ENCODE results near the gene OLA1.
"Not testable (repeated sequence)": the region's sequence is repeated elsewhere in the genome, so short reads cannot be mapped to it uniquely, and the experiment has no call there.

OLA1 gene

DNA sequence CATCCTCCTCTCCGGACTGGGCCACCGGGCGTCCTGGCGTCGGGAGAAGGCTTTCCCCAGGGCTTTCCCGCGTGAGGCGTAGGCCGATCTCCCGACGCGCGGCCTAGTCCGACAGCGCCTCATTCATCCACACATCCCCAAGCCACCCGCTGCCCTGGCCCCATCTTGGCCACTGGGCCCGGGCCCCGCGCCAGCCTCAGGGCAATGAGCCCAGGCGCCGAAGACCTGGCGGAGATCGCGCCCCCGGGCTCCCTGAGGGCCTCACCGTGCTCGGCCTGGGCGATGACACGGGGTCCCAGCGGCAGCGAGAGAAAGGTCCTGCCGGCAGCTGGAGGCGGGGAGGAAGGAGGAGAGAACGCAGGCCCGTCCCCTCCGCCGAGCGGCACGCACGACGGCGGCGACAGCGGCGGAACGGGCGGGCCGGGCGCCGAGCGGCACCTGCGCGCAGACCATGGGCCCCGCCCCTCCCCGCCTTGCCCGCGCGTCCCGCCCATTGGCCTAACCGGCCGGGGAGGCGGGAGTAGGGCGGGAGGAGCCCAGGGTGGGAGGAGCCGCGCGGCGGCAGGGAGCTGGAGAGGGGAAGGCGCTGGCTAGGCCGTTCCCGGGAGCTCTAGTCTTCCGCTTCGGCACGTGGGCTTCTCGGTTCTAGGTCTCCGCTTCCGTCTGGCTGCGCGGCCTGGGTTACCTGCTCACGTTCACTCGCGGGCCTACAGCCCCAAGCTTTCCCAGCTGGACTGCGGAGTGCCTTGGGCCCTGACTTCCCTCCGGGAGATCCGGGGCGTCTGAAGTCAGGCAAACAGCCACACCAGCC lies at the start of gene OLA1:
Gene OLA1 (minus strand): TSS at position 346 of the 811 bp plus-strand sequence. CDS start 1,717 bp downstream, outside the sequence.
- DNase-seq (ENCODE audit: low spot score): peak; percentile 98
- FAIRE-seq: peak; percentile 90

- DNase-seq (ENCODE audit: low spot score): no peak
- FAIRE-seq: no peak
Observed at GRCh38 chr2:174292908-174293307, 44.6 kb upstream of the OLA1 start.

DNA sequence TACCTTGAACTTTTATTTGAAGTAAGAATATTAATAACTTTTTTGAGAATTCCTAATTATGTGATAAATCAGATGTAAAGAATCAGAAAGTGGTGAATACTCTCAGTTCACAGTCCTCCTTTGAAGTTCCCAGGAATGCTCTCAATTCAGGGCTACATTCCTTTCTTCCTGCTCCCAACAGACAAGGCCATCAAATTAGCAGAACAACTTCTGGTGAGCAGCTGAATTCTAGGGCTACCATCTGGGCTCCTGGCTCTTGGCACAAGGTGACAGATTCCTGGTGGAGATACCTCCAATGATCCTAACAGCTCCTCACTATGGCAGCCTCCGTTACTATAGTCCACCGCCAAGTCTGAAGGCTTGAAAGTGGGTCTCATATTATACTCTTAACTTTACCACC lies 37.8 kb upstream of the OLA1 start:
- FAIRE-seq (no peak), DNase-seq (ENCODE audit: low spot score) (no peak)

DNA sequence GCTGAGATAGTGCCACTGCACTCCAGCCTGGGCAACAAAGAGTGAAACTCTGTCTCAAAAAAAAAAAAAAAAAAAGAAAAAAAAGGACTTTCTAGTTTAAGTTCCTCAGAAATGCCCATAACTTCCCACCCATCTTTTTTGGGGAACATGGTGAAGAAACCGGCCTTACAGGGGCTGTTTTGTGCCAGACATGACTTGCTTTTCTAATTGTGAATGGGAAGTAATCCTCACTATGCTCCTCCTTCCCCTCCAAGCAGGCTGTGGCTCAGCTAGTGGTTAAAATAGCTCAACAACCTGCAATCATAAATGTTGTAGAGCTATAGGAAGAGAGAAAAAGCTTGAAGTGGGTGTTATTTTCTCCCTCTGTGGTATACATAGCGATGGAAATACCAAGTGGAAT lies 34.1 kb upstream of the OLA1 start:
- DNase-seq (ENCODE audit: low spot score) (no peak), FAIRE-seq (no peak)

- DNase-seq (ENCODE audit: low spot score) (no peak), FAIRE-seq (no peak)
Observed at GRCh38 chr2:174281736-174282135, 33.4 kb upstream of the OLA1 start.

DNA sequence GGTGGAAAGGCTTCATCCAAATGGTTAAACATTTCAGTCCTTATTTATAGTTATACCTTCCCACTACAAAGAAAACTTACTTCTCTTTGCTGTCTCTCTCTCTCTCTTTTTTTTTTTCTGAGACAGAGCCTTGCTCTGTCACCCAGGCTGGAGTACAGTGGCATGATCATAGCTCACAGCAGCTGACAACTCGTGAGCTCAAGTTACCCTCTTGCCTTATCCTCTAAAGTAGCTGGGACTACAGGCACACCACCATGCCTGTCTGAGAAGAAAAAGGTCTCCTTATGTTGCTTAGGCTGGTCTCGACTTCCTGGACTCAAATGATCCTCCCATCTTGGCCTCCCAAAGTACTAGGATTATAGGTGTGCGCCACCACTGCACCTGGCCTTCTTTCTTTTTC lies 32.3 kb upstream of the OLA1 start:
- DNase-seq (ENCODE audit: low spot score) (no peak), FAIRE-seq (no peak)

- DNase-seq (ENCODE audit: low spot score); FAIRE-seq: not testable (repeated sequence)
Observed at GRCh38 chr2:174270263-174270662, 21.9 kb upstream of the OLA1 start.

DNA sequence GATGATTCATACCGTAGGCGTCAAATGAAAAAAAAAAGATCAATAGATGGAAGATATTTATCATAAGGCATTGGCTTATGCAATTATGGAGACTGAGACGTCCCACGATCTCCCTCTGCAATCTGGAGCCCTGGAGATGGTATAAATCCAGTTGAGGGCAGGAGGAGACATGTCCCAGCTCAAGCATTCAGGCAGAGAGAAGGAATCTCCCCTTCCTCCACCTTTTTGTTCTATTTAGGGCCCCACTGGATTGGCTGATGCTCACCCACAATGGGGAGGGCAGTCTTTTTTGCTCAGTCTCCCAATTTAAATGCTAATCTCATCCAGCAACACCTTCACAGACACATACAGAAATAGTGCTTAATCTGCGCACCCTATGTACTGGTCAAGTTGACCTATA lies 18.0 kb upstream of the OLA1 start:
- FAIRE-seq (no peak), DNase-seq (ENCODE audit: low spot score) (no peak)

DNA sequence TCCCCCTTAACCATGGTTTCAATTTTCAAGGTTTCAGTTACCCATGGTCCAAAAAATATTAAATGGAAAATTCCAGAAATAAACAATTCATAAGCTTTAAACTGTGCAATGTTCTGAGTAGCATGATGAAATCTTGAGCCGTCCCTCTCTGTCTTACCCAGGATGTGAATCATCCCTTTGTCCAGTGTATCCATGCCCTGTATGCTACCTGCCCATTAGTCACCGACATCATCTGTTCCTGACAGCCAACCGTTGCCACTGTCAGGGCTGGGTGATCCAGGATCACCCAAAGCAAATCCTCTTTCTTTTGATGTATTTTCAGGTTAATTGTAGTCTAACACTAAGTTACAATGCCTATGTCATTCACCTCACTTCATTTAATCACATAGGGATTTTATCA lies 15.7 kb upstream of the OLA1 start:
- DNase-seq (ENCODE audit: low spot score): peak; percentile 83

DNA sequence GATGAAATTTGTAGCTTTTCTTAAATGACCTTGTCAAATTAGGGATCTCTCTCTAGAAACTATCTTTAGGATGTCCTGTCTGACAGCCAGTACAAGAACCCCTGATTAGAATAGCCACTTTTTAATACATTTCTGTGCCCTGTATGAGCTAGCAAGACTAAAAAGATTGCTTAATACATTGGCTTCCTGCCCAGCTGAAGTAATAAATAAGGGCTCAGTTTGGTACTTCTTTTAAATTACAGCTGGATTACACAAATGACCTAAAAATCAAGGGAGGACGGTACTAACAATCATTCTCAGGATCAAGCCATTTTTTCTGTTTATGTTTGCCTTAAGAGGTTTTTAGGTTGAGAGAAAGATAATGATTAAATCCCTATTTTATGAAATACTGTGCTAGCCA lies 11.6 kb upstream of the OLA1 start:
- FAIRE-seq: no peak
- DNase-seq (ENCODE audit: low spot score): no peak

More for the DNA sequence above, 15.7 kb upstream of the OLA1 start:
- FAIRE-seq: peak; percentile 92

DNA sequence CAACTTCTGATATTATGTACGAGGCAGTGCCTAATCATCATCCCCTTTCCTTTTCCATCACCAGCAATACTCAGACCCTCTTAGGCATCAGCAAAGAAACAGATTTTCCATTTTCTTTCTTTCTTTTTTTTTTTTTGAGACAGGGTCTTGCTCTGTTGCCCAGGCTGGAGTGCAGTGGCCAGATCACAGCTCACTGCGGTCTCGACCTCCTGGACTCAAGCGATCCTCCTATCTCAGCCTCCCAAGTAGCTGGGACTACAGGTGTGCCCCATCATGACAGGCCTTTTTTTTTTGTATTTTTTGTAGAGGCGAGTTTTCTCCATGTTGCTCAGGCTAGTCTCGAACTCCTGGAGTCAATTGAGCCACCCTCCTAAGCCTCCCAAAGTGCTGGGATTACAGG lies 5.9 kb upstream of the OLA1 start:
- FAIRE-seq (no peak), DNase-seq (ENCODE audit: low spot score) (no peak)

GRCh38 chr2:174248998-174249592 lies 763 bp upstream of the OLA1 start:
- no peak for DNase-seq (ENCODE audit: low spot score)
- no peak for FAIRE-seq

DNA sequence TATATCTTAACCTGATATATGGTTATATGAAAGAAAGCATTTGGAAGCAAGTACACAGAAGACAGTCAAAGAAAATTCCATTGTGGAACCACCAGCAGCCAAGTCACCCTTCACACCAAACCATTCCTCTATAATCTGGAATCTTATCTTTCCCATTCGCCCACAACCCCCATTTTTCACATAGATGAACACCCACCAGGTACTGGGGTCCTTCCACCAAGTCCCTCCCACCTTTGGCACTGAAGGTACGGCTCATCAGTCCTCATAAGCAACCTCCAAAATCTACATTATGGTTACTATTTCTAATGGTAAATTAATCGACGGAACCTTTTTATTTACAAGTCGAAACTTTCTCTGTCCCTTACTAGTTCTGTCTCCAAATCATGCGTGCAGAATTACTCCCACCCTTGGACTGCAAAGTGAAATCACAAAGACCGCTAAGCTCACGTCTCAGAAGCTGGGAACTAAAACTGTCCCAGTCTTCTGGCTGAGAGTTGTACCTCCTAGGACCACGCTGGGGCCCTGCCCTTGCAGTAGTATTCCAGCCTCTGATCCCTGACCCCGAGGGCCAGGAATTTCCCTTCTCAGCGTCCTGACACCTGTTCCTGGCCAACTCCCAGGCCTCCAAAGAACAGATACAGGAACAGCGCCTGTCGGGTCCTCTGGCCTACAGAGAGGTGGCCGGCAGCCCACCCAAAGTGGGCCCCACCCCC lies 702 bp downstream of the OLA1 start:
- FAIRE-seq: no peak

DNA sequence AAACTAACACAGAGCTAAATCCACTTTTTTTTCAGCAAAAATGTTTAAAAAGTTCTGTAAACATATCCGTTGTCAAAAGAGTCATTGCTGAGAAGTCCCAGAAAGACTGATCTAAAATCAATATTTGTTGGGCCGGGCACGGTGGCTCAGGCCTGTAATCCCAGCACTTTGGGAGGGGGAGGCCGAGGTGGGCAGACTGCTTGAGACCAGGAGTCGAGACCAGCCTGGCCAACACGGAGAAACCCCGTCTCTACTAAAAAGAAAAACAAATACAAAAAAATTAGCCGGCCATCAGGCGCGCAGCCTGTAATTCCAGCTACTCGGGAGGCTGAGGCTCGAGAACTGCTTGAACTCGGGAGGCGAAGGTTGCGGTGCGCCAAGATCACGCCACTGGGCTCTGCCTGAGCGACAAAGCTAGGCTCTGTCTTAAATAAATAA lies 1.4 kb downstream of the OLA1 start:
- FAIRE-seq (no peak), DNase-seq (ENCODE audit: low spot score) (no peak)

More for the DNA sequence above, 702 bp downstream of the OLA1 start:
- no peak for DNase-seq (ENCODE audit: low spot score)

GRCh38 chr2:174245628-174246027 lies 2.7 kb downstream of the OLA1 start:
- not testable (repeated sequence) for DNase-seq (ENCODE audit: low spot score); FAIRE-seq

- FAIRE-seq (no peak), DNase-seq (ENCODE audit: low spot score) (no peak)
Observed at GRCh38 chr2:174245065-174245464, 3.3 kb downstream of the OLA1 start.

DNA sequence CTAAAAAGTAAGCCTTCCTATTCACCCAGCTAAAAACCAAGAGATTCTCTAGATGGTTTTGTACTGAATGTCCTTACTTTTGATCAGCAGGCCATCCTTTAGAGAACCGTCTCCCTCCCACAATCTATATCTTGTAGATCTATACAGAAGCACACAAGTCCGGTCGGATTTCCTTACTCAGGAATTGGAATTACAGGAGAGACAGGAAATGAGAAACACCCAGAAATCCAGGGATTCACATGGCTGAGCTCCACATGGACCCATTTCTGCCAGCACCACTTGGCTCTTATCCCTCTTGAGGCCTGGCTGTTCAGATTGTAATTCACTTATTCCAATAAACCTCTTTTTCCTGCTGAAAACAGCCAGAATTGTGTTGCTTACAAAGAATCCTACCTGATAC lies 4.5 kb downstream of the OLA1 start:
- FAIRE-seq: no peak
- no peak for DNase-seq (ENCODE audit: low spot score)

GRCh38 chr2:174240097-174240496 lies 8.2 kb downstream of the OLA1 start:
- no peak for DNase-seq (ENCODE audit: low spot score)
- no peak for FAIRE-seq

DNA sequence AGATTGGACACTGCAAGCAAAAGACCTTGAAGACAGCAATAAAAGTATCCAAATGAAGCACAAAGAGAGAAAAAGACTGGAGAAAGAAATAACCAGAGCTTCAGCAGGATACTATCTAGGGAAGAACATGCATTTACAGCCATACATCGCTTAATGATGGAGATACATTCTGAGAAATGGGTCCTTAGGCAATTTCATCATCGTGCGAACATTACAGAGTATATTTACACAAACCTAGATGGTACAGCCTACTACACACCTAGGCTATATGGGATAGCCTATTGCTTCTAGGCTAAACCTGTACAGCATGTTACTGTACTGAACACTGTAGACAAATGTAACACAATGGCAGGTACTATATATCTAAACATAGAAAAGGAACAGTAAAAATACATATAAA lies 11.9 kb downstream of the OLA1 start:
- no peak for FAIRE-seq
- no peak for DNase-seq (ENCODE audit: low spot score)

- FAIRE-seq: no peak
- DNase-seq (ENCODE audit: low spot score): no peak
Observed at GRCh38 chr2:174235680-174236079, 12.7 kb downstream of the OLA1 start.

DNA sequence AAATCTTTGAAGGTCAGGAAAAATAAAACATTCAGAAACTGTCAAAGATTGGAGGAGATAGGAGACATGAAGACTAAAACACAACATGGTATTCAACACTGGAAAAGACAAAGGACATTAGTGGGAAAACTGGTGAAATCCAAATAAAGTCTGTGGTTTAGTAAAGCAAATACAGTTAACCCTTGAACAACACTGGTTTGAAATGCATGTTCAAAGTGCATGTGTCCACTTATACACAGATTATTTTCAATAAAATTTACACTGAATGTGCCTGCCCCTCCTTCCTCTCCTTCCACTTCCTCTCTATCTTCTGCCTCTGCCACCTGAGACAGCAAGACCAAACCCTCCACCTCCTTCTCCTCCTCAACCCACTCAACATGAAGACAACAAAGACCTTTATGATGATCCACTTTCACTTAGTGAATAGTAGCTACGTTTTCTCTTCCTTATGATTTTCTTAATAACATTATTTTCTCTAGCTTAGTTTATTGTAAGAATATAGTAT lies 14.5 kb downstream of the OLA1 start:
- no peak for FAIRE-seq
- DNase-seq (ENCODE audit: low spot score): no peak

DNA sequence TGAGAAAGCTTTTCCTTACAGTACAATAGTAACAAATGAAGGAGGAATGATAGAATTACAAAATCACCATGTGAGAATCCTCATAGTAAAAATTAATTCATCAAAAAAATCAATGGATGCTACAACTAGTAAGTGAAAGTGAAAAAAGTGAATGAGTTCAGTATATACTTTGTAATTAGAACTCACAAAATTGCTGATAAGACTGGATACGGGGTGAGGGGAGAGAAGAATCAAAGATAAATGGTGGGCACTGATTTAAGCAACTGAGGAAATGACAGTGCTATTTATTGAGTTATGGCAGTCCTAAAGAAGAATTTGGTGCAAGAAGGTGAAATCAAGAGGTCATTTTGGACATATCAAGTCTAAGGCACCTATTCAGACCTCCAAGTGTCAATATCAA lies 20.6 kb downstream of the OLA1 start:
- no peak for FAIRE-seq
- DNase-seq (ENCODE audit: low spot score): no peak

Measured in urothelium cell line (cell line).